A549 (cell line): Measurements from ENCODE around the gene KRT71. TPM values are rescaled to one million over a fixed set of nuclear protein-coding genes. Genes with fewer than 3 reads are reported as not detected.
"Not testable (repeated sequence)": the region's sequence is repeated elsewhere in the genome, so short reads cannot be mapped to it uniquely, and the experiment has no call there.

Experiments
- ATAC-seq, 2 experiments: fragments of 200-7000 bp in 1 of 2; fragments of >200 bp in 1 of 2; cut with Nextera tagmentation in 1 of 2; cut with Tn5 transposase in 1 of 2; 3 replicates each; pipeline versions ENCODE4 v1.8.0 to v1.9.1; 2018 to 2020; ENCODE audit warnings: mild to moderate bottlenecking in 1 of 2, moderate library complexity in 1 of 2
- CTCF ChIA-PET: fragments of 300-600 bp; sonication (Branson Sonifier 250); formaldehyde crosslinking; extraction: SDS; loops from one replicate; lab custom pipeline; 2021; ENCODE audit warnings: antibody characterized with exemption, inconsistent platforms; lab: Yijun Ruan, JAX
- POLR2A ChIA-PET: fragments of 350-600 bp; formaldehyde crosslinking; extraction: SDS; loops from one replicate; lab custom pipeline; 2021; ENCODE audit warnings: antibody characterized with exemption, inconsistent platforms; lab: Yijun Ruan, JAX
- DNase-seq, 2 experiments: peaks; one replicate each; pipeline versions ENCODE4 v3.0.0 to v3.0.0-alpha.2; 2011 to 2016; ENCODE audit warnings: low read depth in 1 of 2, low spot score in 1 of 2
- FAIRE-seq: peaks from 2 replicates; lab custom pipeline; 2011; peaks lifted over from hg19 to GRCh38; lab: Jason Lieb, UNC
- H3K27ac ChIP-seq, 2 experiments: fragments of >200 bp; sonication (Bioruptor Twin); formaldehyde crosslinking; 3 replicates each; pipeline ENCODE4 v1.5.1; 2016 to 2017
- H3K4me1 ChIP-seq: fragments of >200 bp; sonication (Bioruptor Twin); formaldehyde crosslinking; 3 replicates; pipeline ENCODE4 v1.6.1; 2016
- H3K4me2 ChIP-seq: fragments of >200 bp; sonication (Bioruptor Twin); formaldehyde crosslinking; 3 replicates; pipeline ENCODE4 v1.6.1; 2016
- H3K4me3 ChIP-seq: fragments of >200 bp; sonication (Bioruptor Twin); formaldehyde crosslinking; 3 replicates; pipeline ENCODE4 v1.5.1; 2016
- H3K9me3 ChIP-seq: fragments of >200 bp; sonication (Bioruptor Twin); formaldehyde crosslinking; 3 replicates; pipeline ENCODE4 v1.6.1; 2016
- BHLHE40 ChIP-seq: IDR thresholded peaks from 2 replicates; pipeline ENCODE4 v1.6.1; 2012; ENCODE audit warnings: low read depth, low read length, inconsistent platforms
- CBX2 ChIP-seq: fragments of 200-600 bp; sonication (generic); IDR thresholded peaks from 2 replicates; pipeline ENCODE4 v1.6.1; 2016; ENCODE audit warnings: low read depth, mild to moderate bottlenecking, borderline replicate concordance
- CEBPB ChIP-seq, 2 experiments: fragments of >200 bp in 1 of 2; sonication (Bioruptor Twin) in 1 of 2; formaldehyde crosslinking in 1 of 2; IDR thresholded peaks; 2 replicates each; pipeline ENCODE4 v1.6.1; 2012 to 2016
- CHD4 ChIP-seq: fragments of 200-600 bp; sonication (generic); IDR thresholded peaks from 2 replicates; pipeline ENCODE4 v1.6.1; 2016; ENCODE audit warnings: antibody characterized with exemption, mild to moderate bottlenecking, borderline replicate concordance
- EHF ChIP-seq: fragments of 250-450 bp; sonication (Bioruptor Pico); IDR thresholded peaks from 2 replicates; pipeline ENCODE4 v1.5.0; 2020; ENCODE audit warnings: mild to moderate bottlenecking
- EHMT2 ChIP-seq: fragments of 200-600 bp; sonication (generic); IDR thresholded peaks from 2 replicates; pipeline ENCODE4 v1.6.1; 2016; ENCODE audit warnings: antibody characterized with exemption, low read depth, mild to moderate bottlenecking, moderate library complexity
- EP300 ChIP-seq, 2 experiments: fragments of >200 bp; sonication (Bioruptor Twin); formaldehyde crosslinking; IDR thresholded peaks; 2 replicates in 1 of 2; 3 replicates in 1 of 2; pipeline ENCODE4 v1.6.1; 2016 to 2017
- FOSL2 ChIP-seq, 2 experiments: fragments of 450-650 bp in 1 of 2; fragments of >200 bp in 1 of 2; sonication (Bioruptor Twin) in 1 of 2; formaldehyde crosslinking; IDR thresholded peaks; 2 replicates each; pipeline versions ENCODE4 v1.5.0 to v1.6.1; 2016 to 2020; ENCODE audit warnings: mild to moderate bottlenecking in 1 of 2, moderate library complexity in 1 of 2
- FOXS1 ChIP-seq: fragments of 250-450 bp; sonication (Bioruptor Pico); IDR thresholded peaks from 2 replicates; pipeline ENCODE4 v1.5.0; 2020; ENCODE audit warnings: mild to moderate bottlenecking, moderate library complexity
- HEYL ChIP-seq: fragments of 250-450 bp; sonication (Bioruptor Pico); IDR thresholded peaks from 2 replicates; pipeline ENCODE4 v1.8.0; 2021; ENCODE audit warnings: mild to moderate bottlenecking, moderate library complexity
- HMGXB4 ChIP-seq: fragments of 250-450 bp; sonication (Bioruptor Pico); IDR thresholded peaks from 2 replicates; pipeline ENCODE4 v1.5.0; 2021; ENCODE audit warnings: mild to moderate bottlenecking, moderate library complexity, borderline replicate concordance
- MAFK ChIP-seq: fragments of 450-650 bp; IDR thresholded peaks from 2 replicates; pipeline ENCODE4 v1.6.1; 2014; ENCODE audit not compliant: partially characterized antibody
- MAX ChIP-seq: IDR thresholded peaks from 2 replicates; pipeline ENCODE4 v1.6.1; 2012
- MAZ ChIP-seq: fragments of 150-350 bp; IDR thresholded peaks from 2 replicates; pipeline ENCODE4 v1.6.1; 2014; ENCODE audit warnings: antibody characterized with exemption, low read depth, low read length, borderline replicate concordance
- MYC ChIP-seq: IDR thresholded peaks from 2 replicates; pipeline ENCODE4 v1.6.1; 2012; ENCODE audit warnings: mild to moderate bottlenecking, inconsistent platforms, low read length, improper control_type of control experiment, borderline replicate concordance
- NFE2L2 ChIP-seq: fragments of 150-350 bp; conservative IDR thresholded peaks from 2 replicates; pipeline ENCODE4 v1.6.1; 2014; ENCODE audit warnings: low read length
- PHF8 ChIP-seq: fragments of 200-600 bp; sonication (generic); IDR thresholded peaks from 2 replicates; pipeline ENCODE4 v1.6.1; 2016; ENCODE audit warnings: low read depth, mild to moderate bottlenecking, antibody characterized with exemption, moderate library complexity, borderline replicate concordance
- RNF2 ChIP-seq: fragments of 200-600 bp; sonication (generic); IDR thresholded peaks from 2 replicates; pipeline ENCODE4 v1.6.1; 2016; ENCODE audit warnings: low read depth, mild to moderate bottlenecking, antibody characterized with exemption, moderate library complexity, borderline replicate concordance
- SMC3 ChIP-seq: fragments of >200 bp; sonication (Bioruptor Twin); formaldehyde crosslinking; IDR thresholded peaks from 3 replicates; pipeline ENCODE4 v1.6.1; 2018; ENCODE audit warnings: inconsistent platforms
- SREBF2 ChIP-seq: fragments of 450-650 bp; IDR thresholded peaks from 2 replicates; pipeline ENCODE4 v1.6.1; 2014; ENCODE audit warnings: mild to moderate bottlenecking, moderate library complexity
- TFCP2L1 ChIP-seq: fragments of 250-450 bp; sonication (Bioruptor Pico); IDR thresholded peaks from 2 replicates; pipeline ENCODE4 v1.5.0; 2021; ENCODE audit warnings: mild to moderate bottlenecking
- WGBS: methylation state at CpG from one replicate; pipeline ENCODE4 v1.1.6; 2017; ENCODE audit errors: missing lambda C conversion rate; 5-methylcytosine and 5-hydroxymethylcytosine counted together
- polyA plus RNA-seq, 4 experiments: library from polyadenylated mRNA; depleted of rRNA in 3 of 4; stranded (reverse); fragments of >200 nt; fragmentation: RNase III in 1 of 4; extraction: RNeasy Plus Mini Kit Qiagen cat#74134 plus additional on column Dnase treatment in 1 of 4; gene quantifications; 2 replicates in 3 of 4; 3 replicates in 1 of 4; pipeline ENCODE4 v1.2.3, GENCODE V29; 2011 to 2017
- TF ChIP-seq, protein P1 (sequence below): IDR thresholded peaks from 2 replicates; pipeline ENCODE4 v1.6.1; 2012; ENCODE audit warnings: low read depth, borderline replicate concordance
- TF ChIP-seq, protein P2 (sequence below): fragments of >200 bp; sonication (Bioruptor Twin); formaldehyde crosslinking; IDR thresholded peaks from 2 replicates; pipeline ENCODE4 v1.6.1; 2016
- TF ChIP-seq, protein P3 (sequence below): fragments of 250-450 bp; sonication (Bioruptor Pico); IDR thresholded peaks from 2 replicates; pipeline ENCODE4 v1.5.0; 2020; ENCODE audit warnings: low read depth, mild to moderate bottlenecking, moderate library complexity

Gene KRT71
- polyA plus RNA-seq, 2 of the 4 experiments (the other 2 are of a cell fraction): not detected

DNA sequence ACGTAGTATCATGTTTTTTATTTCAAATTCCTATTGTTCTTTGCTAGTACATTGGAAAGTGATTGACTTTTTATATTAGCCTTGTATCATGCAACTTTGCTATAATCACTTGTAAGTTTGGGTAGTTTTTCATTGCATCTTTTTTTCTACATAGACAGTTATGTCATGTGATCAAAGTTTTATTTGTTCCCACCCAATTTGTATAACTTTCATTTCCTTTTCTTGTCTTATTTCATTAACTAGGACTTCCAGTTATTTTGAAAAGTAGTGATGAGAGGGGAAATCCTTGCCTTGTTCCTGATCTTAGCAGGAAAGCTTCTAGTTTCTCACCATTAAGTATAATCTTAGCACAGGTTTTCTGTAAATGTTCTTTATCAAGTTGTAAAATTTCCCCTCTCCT lies 50.1 kb downstream of the KRT71 start:
- H3K4me1 ChIP-seq: peaks cover 8% of the 10 kb centered on the region; the same call in 1 of the 3 replicates
- DNase-seq: no peak
- ChIA-PET POLR2A (no interaction called here), CTCF (interaction anchor here (1.1 to 1.2 kb wide), 3 partner anchors 9 to 131 kb away, joined by 3 to 4 read pairs (median 3); no protein-coding TSS in a partner anchor)
- H3K4me2 ChIP-seq: no peak overlapping the region
- TF ChIP-seq, protein P1, sequence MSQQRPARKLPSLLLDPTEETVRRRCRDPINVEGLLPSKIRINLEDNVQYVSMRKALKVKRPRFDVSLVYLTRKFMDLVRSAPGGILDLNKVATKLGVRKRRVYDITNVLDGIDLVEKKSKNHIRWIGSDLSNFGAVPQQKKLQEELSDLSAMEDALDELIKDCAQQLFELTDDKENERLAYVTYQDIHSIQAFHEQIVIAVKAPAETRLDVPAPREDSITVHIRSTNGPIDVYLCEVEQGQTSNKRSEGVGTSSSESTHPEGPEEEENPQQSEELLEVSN: no peak
- no peak for TF ChIP-seq HEYL
- TF ChIP-seq HMGXB4 (CRISPR knock-in tag): no peak
- no peak for TF ChIP-seq EHF (CRISPR knock-in tag)
- no peak for TF ChIP-seq MAX
- TF ChIP-seq CEBPB (IDR thresholded peaks at IDR 0.05): no peak
- TF ChIP-seq, protein P2, sequence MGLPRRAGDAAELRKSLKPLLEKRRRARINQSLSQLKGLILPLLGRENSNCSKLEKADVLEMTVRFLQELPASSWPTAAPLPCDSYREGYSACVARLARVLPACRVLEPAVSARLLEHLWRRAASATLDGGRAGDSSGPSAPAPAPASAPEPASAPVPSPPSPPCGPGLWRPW: no peak
- TF ChIP-seq, protein P3, sequence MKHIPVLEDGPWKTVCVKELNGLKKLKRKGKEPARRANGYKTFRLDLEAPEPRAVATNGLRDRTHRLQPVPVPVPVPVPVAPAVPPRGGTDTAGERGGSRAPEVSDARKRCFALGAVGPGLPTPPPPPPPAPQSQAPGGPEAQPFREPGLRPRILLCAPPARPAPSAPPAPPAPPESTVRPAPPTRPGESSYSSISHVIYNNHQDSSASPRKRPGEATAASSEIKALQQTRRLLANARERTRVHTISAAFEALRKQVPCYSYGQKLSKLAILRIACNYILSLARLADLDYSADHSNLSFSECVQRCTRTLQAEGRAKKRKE (CRISPR knock-in tag): no peak
- TF ChIP-seq TFCP2L1 (CRISPR knock-in tag): no peak
- no peak for TF ChIP-seq EP300 (IDR thresholded peaks at IDR 0.05)
- TF ChIP-seq FOSL2 (IDR thresholded peaks at IDR 0.05): no peak
- TF ChIP-seq FOSL2 (CRISPR knock-in tag; IDR thresholded peaks at IDR 0.05): no peak
- no peak for TF ChIP-seq EHMT2
- no peak for TF ChIP-seq MAFK
- no peak for TF ChIP-seq BHLHE40
- TF ChIP-seq RNF2: no peak
- TF ChIP-seq PHF8: no peak
- no peak for TF ChIP-seq MYC
- no peak overlapping the region for H3K27ac ChIP-seq
- H3K4me3 ChIP-seq: no peak overlapping the region
- peaks cover 2% of the 10 kb centered on the region; the same call in 1 of the 3 replicates for H3K9me3 ChIP-seq
- no peak for ATAC-seq
- peak; percentile 74 for FAIRE-seq
- 80% methylated on average over 1 of the region's 1 CpG for WGBS

DNA sequence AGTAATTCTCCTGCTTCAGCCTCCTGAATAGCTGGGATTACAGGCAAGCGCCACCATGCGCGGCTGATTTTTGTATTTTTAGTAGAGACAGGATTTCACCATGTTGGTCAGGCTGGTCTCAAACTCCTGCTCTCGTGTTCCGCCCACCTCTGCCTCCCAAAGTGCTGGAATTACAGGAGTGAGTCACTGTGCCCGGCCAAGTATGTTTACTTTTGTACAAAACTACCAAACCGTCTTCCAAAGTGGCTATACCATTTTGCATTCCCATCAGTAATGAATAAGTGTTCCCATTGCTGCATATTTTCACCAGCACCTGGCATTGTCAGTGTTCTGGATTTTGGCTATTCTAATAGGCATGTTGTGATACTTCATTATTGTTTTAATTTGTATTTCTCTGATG lies 51.5 kb downstream of the KRT71 start:
- Histone ChIP-seq H3K4me1 (peaks cover 16% of the 10 kb centered on the region), H3K4me3 (no peak overlapping the region), H3K4me2 (no peak overlapping the region), H3K9me3 (peaks cover 2% of the 10 kb centered on the region; the same call in 1 of the 3 replicates), H3K27ac (no peak overlapping the region)
- WGBS: 57% methylated on average over 7 of the region's 7 CpGs
- CTCF ChIA-PET: interaction anchor here (0.7 to 1.2 kb wide), 4 partner anchors 59 to 369 kb away, joined by 3 to 4 read pairs (median 3); no protein-coding TSS in a partner anchor
- POLR2A ChIA-PET: no interaction called here
- FAIRE-seq: no peak
- DNase-seq: no peak
- TF ChIP-seq NFE2L2: no peak
- TF ChIP-seq CBX2: no peak
- no peak for TF ChIP-seq SREBF2
- no peak for TF ChIP-seq FOXS1 (CRISPR knock-in tag)
- TF ChIP-seq MAZ: no peak
- TF ChIP-seq EHF (CRISPR knock-in tag): no peak
- no peak for TF ChIP-seq SMC3
- TF ChIP-seq CHD4: no peak
- ATAC-seq: no peak

DNA sequence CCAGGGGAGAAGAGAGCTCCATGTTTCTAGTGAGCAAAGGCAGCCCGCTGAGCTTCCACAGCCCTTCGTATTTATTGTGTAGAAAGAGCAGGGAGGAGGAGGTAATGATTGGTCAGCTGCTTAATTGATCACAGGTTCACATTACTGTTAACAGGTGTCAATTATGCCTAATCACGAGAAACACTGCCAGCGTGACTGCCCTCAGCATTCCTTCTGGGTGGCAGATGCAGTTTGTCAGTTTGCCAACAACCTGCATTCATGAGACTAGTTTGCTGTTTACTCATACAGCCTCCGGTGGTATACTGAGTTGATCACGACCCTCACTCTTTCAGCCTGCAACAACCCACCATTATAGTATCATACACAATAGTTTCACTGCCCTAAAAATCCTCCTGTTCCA lies 52.4 kb downstream of the KRT71 start:
- CTCF ChIA-PET: interaction anchor here (0.8 to 1.5 kb wide), 5 partner anchors 55 to 605 kb away, joined by 3 to 5 read pairs (median 4); no protein-coding TSS in a partner anchor
- DNase-seq, H3K4me2 ChIP-seq, ATAC-seq, POLR2A ChIA-PET, H3K4me3 ChIP-seq, H3K9me3 ChIP-seq, FAIRE-seq, H3K27ac ChIP-seq: not testable (repeated sequence)
- WGBS: 59% methylated on average over 6 of the region's 6 CpGs
- H3K4me1 ChIP-seq: peaks cover 25% of the 10 kb centered on the region
